ENCODE results near the gene CDKN2C. TPM values are rescaled to one million over a fixed set of nuclear protein-coding genes. Genes with fewer than 3 reads are reported as not detected.
"Not testable (repeated sequence)": the region's sequence is repeated elsewhere in the genome, so short reads cannot be mapped to it uniquely, and the experiment has no call there.

CDKN2C gene
- total RNA-seq, 1 donor from 2014 or later, result 12.8 TPM

GRCh38 chr1:50993645-50994044, 23.6 kb downstream of the CDKN2C start:
- intact Hi-C loops (cut with micrococcal nuclease), result no loop called here

GRCh38 chr1:50994997-50995396, 25.0 kb downstream of the CDKN2C start:
- DNase-seq, result no peak
- intact Hi-C loops (cut with micrococcal nuclease), result no loop called here
- H3K9me3 ChIP-seq (replicated peaks), result no peaks in the 10 kb centered on the region
- TF ChIP-seq CTCF (IDR thresholded peaks at IDR 0.05; ENCODE audit: borderline replicate concordance), result no peak
- H3K27me3 ChIP-seq (ENCODE audit: low read depth), result no peaks in the 10 kb centered on the region
- no peaks in the 10 kb centered on the region for H3K4me1 ChIP-seq
- no peak overlapping the region for H3K4me3 ChIP-seq
- no peaks in the 10 kb centered on the region for H3K36me3 ChIP-seq
- no peak overlapping the region for H3K27ac ChIP-seq (replicated peaks)

More at GRCh38 chr1:50993645-50994044, 23.6 kb downstream of the CDKN2C start:
- no peak for TF ChIP-seq CTCF (IDR thresholded peaks at IDR 0.05; ENCODE audit: borderline replicate concordance)
- Histone ChIP-seq H3K4me3 (no peak overlapping the region), H3K27me3 (ENCODE audit: low read depth) (no peaks in the 10 kb centered on the region), H3K36me3 (no peaks in the 10 kb centered on the region), H3K27ac (replicated peaks) (no peak overlapping the region), H3K4me1 (no peaks in the 10 kb centered on the region), H3K9me3 (replicated peaks) (no peaks in the 10 kb centered on the region)
- no peak for DNase-seq

GRCh38 chr1:50995651-50996050, 25.6 kb downstream of the CDKN2C start:
- no peak overlapping the region for H3K4me3 ChIP-seq
- no peak overlapping the region for H3K27ac ChIP-seq (replicated peaks)
- TF ChIP-seq CTCF (IDR thresholded peaks at IDR 0.05; ENCODE audit: borderline replicate concordance), result no peak
- no peaks in the 10 kb centered on the region for H3K36me3 ChIP-seq
- intact Hi-C loops (cut with micrococcal nuclease), result no loop called here
- no peaks in the 10 kb centered on the region for H3K27me3 ChIP-seq (ENCODE audit: low read depth)
- no peak for DNase-seq
- no peaks in the 10 kb centered on the region for H3K9me3 ChIP-seq (replicated peaks)
- no peaks in the 10 kb centered on the region for H3K4me1 ChIP-seq

GRCh38 chr1:50996083-50996482, 26.0 kb downstream of the CDKN2C start:
- TF ChIP-seq CTCF (IDR thresholded peaks at IDR 0.05; ENCODE audit: borderline replicate concordance), result no peak
- Histone ChIP-seq H3K27ac (replicated peaks) (no peak overlapping the region), H3K4me3 (no peak overlapping the region), H3K36me3 (no peaks in the 10 kb centered on the region), H3K4me1 (no peaks in the 10 kb centered on the region), H3K9me3 (replicated peaks) (no peaks in the 10 kb centered on the region), H3K27me3 (ENCODE audit: low read depth) (no peaks in the 10 kb centered on the region)
- DNase-seq, result no peak
- intact Hi-C loops (cut with micrococcal nuclease), result no loop called here

GRCh38 chr1:50999375-50999774, 29.3 kb downstream of the CDKN2C start:
- H3K4me1 ChIP-seq; DNase-seq; H3K36me3 ChIP-seq; H3K4me3 ChIP-seq; H3K9me3 ChIP-seq (replicated peaks); H3K27me3 ChIP-seq (ENCODE audit: low read depth); H3K27ac ChIP-seq (replicated peaks); intact Hi-C loops (cut with micrococcal nuclease): not testable (repeated sequence)

GRCh38 chr1:51000160-51000559, 30.1 kb downstream of the CDKN2C start:
- Histone ChIP-seq H3K27ac (replicated peaks) (no peak overlapping the region), H3K4me3 (no peak overlapping the region), H3K27me3 (ENCODE audit: low read depth) (no peaks in the 10 kb centered on the region), H3K36me3 (no peaks in the 10 kb centered on the region), H3K9me3 (replicated peaks) (no peaks in the 10 kb centered on the region), H3K4me1 (no peaks in the 10 kb centered on the region)
- TF ChIP-seq CTCF (IDR thresholded peaks at IDR 0.05; ENCODE audit: borderline replicate concordance), result no peak
- no peak for DNase-seq
- intact Hi-C loops (cut with micrococcal nuclease), result no loop called here
